H1 (cell line): ENCODE data around the gene MCRS1. TPM values are rescaled to one million over a fixed set of nuclear protein-coding genes. Genes with fewer than 3 reads are reported as not detected.

ENCODE experiments used
- CTCF ChIA-PET: fragments of 300-600 bp; sonication (Branson Sonifier 250); formaldehyde crosslinking; loops from one replicate; lab custom pipeline; 2021; ENCODE audit not compliant: partially characterized antibody; lab: Charles Lee
- POLR2A ChIA-PET: fragments of 300-600 bp; sonication (Branson Sonifier 250); formaldehyde crosslinking; loops from one replicate; lab custom pipeline; 2021; ENCODE audit warnings: inconsistent platforms; ENCODE audit not compliant: partially characterized antibody; lab: Charles Lee
- DNase-seq, 2 experiments: peaks; one replicate each; pipeline versions ENCODE4 v3.0.0 to v3.0.0-alpha.2; 2010 to 2022; ENCODE audit warnings: low spot score in 2 of 2, low read depth in 1 of 2, mixed read lengths in 1 of 2
- FAIRE-seq: peaks from 2 replicates; lab custom pipeline; 2011; peaks lifted over from hg19 to GRCh38; lab: Jason Lieb, UNC
- H2AFZ ChIP-seq: 2 replicates; pipeline ENCODE4 v1.8.1; 2012; ENCODE audit warnings: low read length, inconsistent platforms
- H2AK5ac ChIP-seq: 2 replicates; pipeline ENCODE4 v1.6.1; 2013; ENCODE audit warnings: low read depth, low read length
- H2BK120ac ChIP-seq: replicated peaks from 2 replicates; pipeline ENCODE3; 2013; ENCODE audit warnings: low read depth, low read length, inconsistent platforms
- H2BK12ac ChIP-seq: 2 replicates; pipeline ENCODE4 v1.6.1; 2013; ENCODE audit warnings: low read depth, low read length
- H2BK15ac ChIP-seq: 2 replicates; pipeline ENCODE4 v1.6.1; 2013; ENCODE audit warnings: low read length
- H2BK20ac ChIP-seq: 2 replicates; pipeline ENCODE4 v1.6.1; 2013; ENCODE audit warnings: low read length
- H2BK5ac ChIP-seq: 2 replicates; pipeline ENCODE4 v1.6.1; 2013; ENCODE audit warnings: low read depth, low read length
- H3K14ac ChIP-seq: 2 replicates; pipeline ENCODE4 v1.6.1; 2013; ENCODE audit warnings: inconsistent platforms; ENCODE audit not compliant: insufficient read length
- H3K18ac ChIP-seq: 2 replicates; pipeline ENCODE4 v1.6.1; 2013; ENCODE audit warnings: low read length; ENCODE audit errors: extremely low read depth
- H3K23ac ChIP-seq: 2 replicates; pipeline ENCODE4 v1.6.1; 2013; ENCODE audit warnings: inconsistent platforms; ENCODE audit not compliant: insufficient read length
- H3K23me2 ChIP-seq: 2 replicates; pipeline ENCODE4 v1.6.1; 2013; ENCODE audit warnings: low read depth, low read length
- H3K27ac ChIP-seq: 2 replicates; pipeline ENCODE4 v1.6.1; 2011; ENCODE audit warnings: low read depth, low read length, inconsistent platforms
- H3K27me3 ChIP-seq, 4 experiments: replicated peaks in 1 of 4; 1 replicate in 1 of 4; 2 replicates in 3 of 4; pipeline versions ENCODE4 v1.6.1 to v1.8.1; 2011 to 2013; ENCODE audit warnings: low read length in 3 of 4, mild to moderate bottlenecking in 3 of 4, inconsistent platforms in 2 of 4, mixed read lengths in 2 of 4, moderate library complexity in 1 of 4; ENCODE audit not compliant: control insufficient read depth in 3 of 4, insufficient read depth in 3 of 4; ENCODE audit errors: extremely low read depth in 1 of 4
- H3K36me3 ChIP-seq, 4 experiments: 2 replicates each; pipeline versions ENCODE4 v1.6.1 to v1.8.1; 2011 to 2013; ENCODE audit warnings: mild to moderate bottlenecking in 4 of 4, low read length in 3 of 4, moderate library complexity in 2 of 4, control low read depth in 1 of 4, inconsistent platforms in 1 of 4; ENCODE audit not compliant: insufficient read depth in 4 of 4, control insufficient read depth in 2 of 4
- H3K4ac ChIP-seq: replicated peaks from 2 replicates; pipeline ENCODE3; 2013; ENCODE audit warnings: low read length, low read depth, mixed read lengths, inconsistent platforms; ENCODE audit not compliant: insufficient read length
- H3K4me1 ChIP-seq, 4 experiments: replicated peaks in 1 of 4; 1 replicate in 1 of 4; 2 replicates in 3 of 4; pipeline versions ENCODE4 v1.6.1 to v1.8.1; 2011 to 2013; ENCODE audit warnings: low read length in 3 of 4, inconsistent platforms in 2 of 4, mixed read lengths in 1 of 4; ENCODE audit not compliant: insufficient read depth in 4 of 4, control insufficient read depth in 3 of 4
- H3K4me2 ChIP-seq, 2 experiments: 2 replicates each; pipeline versions ENCODE4 v1.6.1 to v1.8.1; 2011 to 2013; ENCODE audit warnings: low read depth in 2 of 2, low read length in 2 of 2, control low read depth in 1 of 2, inconsistent platforms in 1 of 2, mild to moderate bottlenecking in 1 of 2; ENCODE audit not compliant: insufficient read depth in 1 of 2
- H3K4me3 ChIP-seq, 4 experiments: fragments of 200-600, 300-600 bp in 1 of 4; sonication (generic), shearing (Covaris generic), sonication (Bioruptor Twin) in 1 of 4; 2 replicates each; pipeline versions ENCODE4 v1.5.1 to v1.8.1; 2011 to 2016; ENCODE audit warnings: low read length in 4 of 4, low read depth in 3 of 4, control low read depth in 2 of 4, inconsistent platforms in 2 of 4, mild to moderate bottlenecking in 2 of 4, mixed read lengths in 1 of 4, moderate library complexity in 1 of 4; ENCODE audit not compliant: insufficient read depth in 2 of 4; ENCODE audit errors: extremely low read depth in 1 of 4
- H3K56ac ChIP-seq: replicated peaks from 2 replicates; pipeline ENCODE3; 2013; ENCODE audit warnings: low read depth, mild to moderate bottlenecking, mixed read lengths, low read length, inconsistent platforms; ENCODE audit not compliant: insufficient read length
- H3K79me1 ChIP-seq: 2 replicates; pipeline ENCODE4 v1.6.1; 2013; ENCODE audit warnings: low read depth, low read length, control low read depth
- H3K79me2 ChIP-seq, 2 experiments: 2 replicates each; pipeline versions ENCODE4 v1.6.1 to v1.8.1; 2012 to 2013; ENCODE audit warnings: low read length in 2 of 2, mild to moderate bottlenecking in 2 of 2, inconsistent platforms in 1 of 2; ENCODE audit not compliant: insufficient read depth in 2 of 2, control insufficient read depth in 1 of 2
- H3K9ac ChIP-seq, 4 experiments: replicated peaks in 1 of 4; 1 replicate in 1 of 4; 2 replicates in 3 of 4; pipeline versions ENCODE4 v1.6.1 to v1.8.1; 2011 to 2013; ENCODE audit warnings: low read depth in 3 of 4, low read length in 3 of 4, control low read depth in 2 of 4, mild to moderate bottlenecking in 2 of 4, moderate library complexity in 2 of 4, inconsistent platforms in 1 of 4; ENCODE audit errors: extremely low read depth in 1 of 4
- H3K9me3 ChIP-seq, 2 experiments: 2 replicates each; pipeline versions ENCODE4 v1.6.1 to v1.8.1; 2012 to 2013; ENCODE audit warnings: mild to moderate bottlenecking in 2 of 2, moderate library complexity in 2 of 2, control low read depth in 1 of 2, inconsistent platforms in 1 of 2, low read depth in 1 of 2, low read length in 1 of 2, mixed read lengths in 1 of 2; ENCODE audit not compliant: insufficient read depth in 2 of 2
- H4K20me1 ChIP-seq, 2 experiments: replicated peaks in 1 of 2; 2 replicates each; pipeline versions ENCODE3 to v1.8.1; 2011 to 2013; ENCODE audit warnings: inconsistent platforms in 2 of 2, low read length in 2 of 2, mild to moderate bottlenecking in 1 of 2; ENCODE audit not compliant: insufficient read depth in 2 of 2, control insufficient read depth in 1 of 2
- H4K5ac ChIP-seq: 2 replicates; pipeline ENCODE4 v1.6.1; 2013; ENCODE audit warnings: low read length, low read depth, mixed read lengths, inconsistent platforms; ENCODE audit not compliant: insufficient read length
- H4K8ac ChIP-seq: 2 replicates; pipeline ENCODE4 v1.8.0; 2013; ENCODE audit warnings: mild to moderate bottlenecking, moderate library complexity, low read length, inconsistent platforms; ENCODE audit not compliant: insufficient read depth; ENCODE audit errors: extremely low read depth
- H4K91ac ChIP-seq: replicated peaks from 2 replicates; pipeline ENCODE3; 2013; ENCODE audit warnings: low read length, mixed read lengths, inconsistent platforms; ENCODE audit not compliant: insufficient read length
- FOSL1 ChIP-seq: IDR thresholded peaks from 2 replicates; pipeline ENCODE4 v1.6.1; 2011; ENCODE audit warnings: mild to moderate bottlenecking, low read depth, low read length, moderate library complexity; ENCODE audit not compliant: insufficient read depth
- SP1 ChIP-seq: IDR thresholded peaks from 2 replicates; pipeline ENCODE4 v1.6.1; 2011; ENCODE audit warnings: low read depth, low read length
- SRF ChIP-seq: IDR thresholded peaks from 2 replicates; pipeline ENCODE4 v1.6.1; 2011; ENCODE audit warnings: mild to moderate bottlenecking, low read depth, low read length, moderate library complexity
- TBP ChIP-seq: IDR thresholded peaks from 2 replicates; pipeline ENCODE4 v1.6.1; 2011; ENCODE audit warnings: low read depth, low read length, improper control_type of control experiment
- WGBS, 2 experiments: shearing (Covaris generic) in 1 of 2; methylation state at CpG; one replicate each; pipeline versions ENCODE4 v1.1.6 to v1.1.7; 2013 to 2015; ENCODE audit warnings: low lambda C conversion rate in 2 of 2, mixed read lengths in 2 of 2, inconsistent platforms in 1 of 2, low coverage in 1 of 2, missing lambda C conversion rate in 1 of 2; ENCODE audit not compliant: insufficient replicate concordance in 2 of 2, insufficient coverage in 1 of 2, insufficient read length in 1 of 2; ENCODE audit errors: extremely low coverage in 1 of 2, missing lambda C conversion rate in 1 of 2; 5-methylcytosine and 5-hydroxymethylcytosine counted together
- polyA plus RNA-seq, 7 experiments: library from polyadenylated mRNA; depleted of rRNA in 3 of 7; stranded (reverse) in 5 of 7; unstranded in 2 of 7; fragments of >200 nt in 5 of 7; fragments of 200-250 nt in 2 of 7; gene quantifications; 1 replicate in 5 of 7; 2 replicates in 1 of 7; 4 replicates in 1 of 7; pipeline versions ENCODE4 v1.2.1 to v1.2.3, GENCODE V29; 2011 to 2013; ENCODE audit warnings: missing spikeins in 2 of 7, mixed read lengths in 2 of 7
- total RNA-seq: library from RNA; stranded (reverse); fragmentation: NEBNext Ultra II Directional; extraction: Animal tissue kit (Norgen Biotek cat#: 25700); gene quantifications from 2 replicates; pipeline ENCODE4 v1.2.1, GENCODE V29; 2021

Gene MCRS1
- total and polyA plus RNA-seq, 2 of the 8 experiments (the other 6 are each of a cell fraction or from before 2014, with no cell fraction given) = 90.3 to 139 TPM

DNA sequence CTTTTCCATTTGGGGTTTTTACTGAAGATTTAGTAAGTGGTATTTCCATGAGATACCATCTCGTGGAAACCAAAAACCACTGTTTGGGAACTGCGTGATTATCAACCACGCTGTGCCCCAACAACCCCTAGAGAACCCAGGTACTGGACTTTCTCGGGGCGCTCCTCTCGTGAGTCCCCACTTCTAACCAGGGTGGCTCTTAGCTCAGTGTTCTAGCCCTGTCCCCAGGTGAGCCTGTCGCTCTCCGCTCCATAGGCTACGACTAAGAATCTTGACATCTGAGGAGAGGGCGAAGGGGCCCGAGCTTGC, 686 bp downstream of the MCRS1 start:
- Histone ChIP-seq H2BK20ac (no peak overlapping the region), H4K5ac (no peak overlapping the region), H2BK5ac (peak overlapping the region; percentile 92; the same call in 1 of the 2 replicates), H4K20me1 (peaks cover 0 to 10% of the 10 kb centered on the region in 2 experiments), H2AK5ac (no peak overlapping the region), H4K91ac (peak overlapping the region; percentile 14), H3K56ac (no peak overlapping the region), H3K79me2 (peaks cover 0 to 33% of the 10 kb centered on the region in 2 experiments; a peak in 2 of 4 replicates), H2AFZ (peak overlapping the region; percentile 89; the same call in 1 of the 2 replicates), H3K4me2 (peak overlapping the region; percentile 72 to 91), H2BK15ac (no peak overlapping the region), H2BK12ac (no peak overlapping the region; the same call in 1 of the 2 replicates), H3K14ac (no peak overlapping the region), H3K18ac (0 out of 2 replicates have a peak overlapping the region, but pooled peaks have one; percentile 19), H3K79me1 (peaks cover 15% of the 10 kb centered on the region), H3K27ac (0 out of 2 replicates have a peak overlapping the region, but pooled peaks have one; percentile 89), H3K9ac (peak overlapping the region; percentile 83 to 92 (median 91); a peak in 6 of 7 replicates), H3K36me3 (peaks cover 14 to 26% (median 18%) of the 10 kb centered on the region in 4 experiments; a peak in 6 of 8 replicates), H3K9me3 (no peaks in the 10 kb centered on the region), H4K8ac (no peak overlapping the region), H3K4me1 (no peaks in the 10 kb centered on the region; a peak in 3 of 7 replicates), H3K23ac (no peak overlapping the region), H3K4me3 (peak overlapping the region; percentile 75 to 100 (median 96)), H3K23me2 (peaks cover 6% of the 10 kb centered on the region; the same call in 1 of the 2 replicates), H3K4ac (no peak overlapping the region)
- WGBS, 2 experiments = 14% methylated on average over 11 of the region's 11 CpGs; no CpG with 5 or more reads in 1 of the 2 experiments
- POLR2A ChIA-PET = interaction anchor here (0.7 to 9.1 kb wide), 18 partner anchors 9 to 549 kb away, joined by 3 to 72 read pairs (median 4); partner anchors contain the start of genes FAM186B, PRPF40B, SPATS2 and TMBIM6
- no peak for FAIRE-seq
- DNase-seq = no peak
- CTCF ChIA-PET = interaction anchor here (0.9 to 7.7 kb wide), 9 partner anchors 9 to 235 kb away, joined by 3 to 115 read pairs (median 5); partner anchors contain the start of gene DNAJC22
- no peak for TF ChIP-seq SP1
- TF ChIP-seq TBP = no peak
- no peak for TF ChIP-seq FOSL1
- no peak for TF ChIP-seq SRF
- TF ChIP-seq, all 59 proteins: peak for 0
- Histone ChIP-seq H2BK120ac (no peak overlapping the region), H3K27me3 (no peaks in the 10 kb centered on the region)
